ENCODE data around the gene SCARB1. TPM values are rescaled to one million over a fixed set of nuclear protein-coding genes. Genes with fewer than 3 reads are reported as not detected.

The SCARB1 gene
- total and polyA plus RNA-seq, 2 of the 13 experiments (the other 11 are each of a cell fraction or from before 2014, with no cell fraction given): 63.4 to 160 TPM

DNA sequence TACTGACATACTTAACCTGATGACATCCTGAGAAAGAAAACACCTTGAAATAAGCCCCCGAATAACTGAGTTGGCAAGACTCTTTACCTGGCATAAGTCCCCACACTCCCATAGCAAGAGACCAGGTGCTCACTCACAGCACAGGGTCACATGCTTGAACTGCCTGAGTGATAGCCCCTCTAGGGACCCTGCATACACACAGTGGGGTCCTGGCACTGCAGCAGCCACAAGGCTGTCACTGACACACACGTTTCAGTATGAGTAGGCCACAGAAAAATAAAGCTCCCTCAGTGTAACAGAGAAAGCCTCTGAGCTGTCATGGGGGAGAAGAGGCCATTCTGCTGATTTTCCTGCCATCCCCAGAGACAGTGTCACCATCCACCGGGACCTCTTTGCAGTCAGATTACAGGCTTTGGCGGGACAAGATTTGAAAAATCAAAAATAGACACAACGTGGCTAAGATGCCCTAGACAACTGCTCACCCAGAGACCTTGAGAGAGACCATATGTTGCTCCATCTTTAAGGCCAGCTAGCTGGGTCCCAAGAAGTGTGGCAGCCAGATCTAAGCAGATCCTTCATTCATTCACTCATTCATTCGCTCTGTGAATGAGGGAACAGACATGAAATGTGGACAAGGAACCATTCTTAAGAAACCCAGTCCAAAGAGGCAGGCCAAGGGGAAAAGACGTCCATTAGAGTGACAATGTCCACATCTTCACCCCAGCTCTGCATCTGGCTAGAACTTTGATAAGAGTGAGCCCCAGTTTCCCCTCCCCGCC is 1.6 kb downstream of the SCARB1 start:
- H3K27me3 ChIP-seq (ENCODE audit: control insufficient read depth in 1 of 2, insufficient read depth in 2 of 2, low read length in 2 of 2): no peaks in the 10 kb centered on the region; a peak in 1 of 5 replicates
- H3K4me2 ChIP-seq (ENCODE audit: low read depth, low read length): peak overlapping the region; percentile 92
- H2AFZ ChIP-seq (ENCODE audit: low read length): no peak overlapping the region
- no peak for FAIRE-seq
- H3K4me1 ChIP-seq (ENCODE audit: insufficient read depth, low read length): peaks cover 76% of the 10 kb centered on the region
- peaks cover 3% of the 10 kb centered on the region for H4K20me1 ChIP-seq (ENCODE audit: insufficient read depth, low read length)
- peak overlapping the region; percentile 89 for H3K9ac ChIP-seq (ENCODE audit: insufficient read depth, low read depth, low read length)
- no peak for ATAC-seq
- TF ChIP-seq, protein P1, sequence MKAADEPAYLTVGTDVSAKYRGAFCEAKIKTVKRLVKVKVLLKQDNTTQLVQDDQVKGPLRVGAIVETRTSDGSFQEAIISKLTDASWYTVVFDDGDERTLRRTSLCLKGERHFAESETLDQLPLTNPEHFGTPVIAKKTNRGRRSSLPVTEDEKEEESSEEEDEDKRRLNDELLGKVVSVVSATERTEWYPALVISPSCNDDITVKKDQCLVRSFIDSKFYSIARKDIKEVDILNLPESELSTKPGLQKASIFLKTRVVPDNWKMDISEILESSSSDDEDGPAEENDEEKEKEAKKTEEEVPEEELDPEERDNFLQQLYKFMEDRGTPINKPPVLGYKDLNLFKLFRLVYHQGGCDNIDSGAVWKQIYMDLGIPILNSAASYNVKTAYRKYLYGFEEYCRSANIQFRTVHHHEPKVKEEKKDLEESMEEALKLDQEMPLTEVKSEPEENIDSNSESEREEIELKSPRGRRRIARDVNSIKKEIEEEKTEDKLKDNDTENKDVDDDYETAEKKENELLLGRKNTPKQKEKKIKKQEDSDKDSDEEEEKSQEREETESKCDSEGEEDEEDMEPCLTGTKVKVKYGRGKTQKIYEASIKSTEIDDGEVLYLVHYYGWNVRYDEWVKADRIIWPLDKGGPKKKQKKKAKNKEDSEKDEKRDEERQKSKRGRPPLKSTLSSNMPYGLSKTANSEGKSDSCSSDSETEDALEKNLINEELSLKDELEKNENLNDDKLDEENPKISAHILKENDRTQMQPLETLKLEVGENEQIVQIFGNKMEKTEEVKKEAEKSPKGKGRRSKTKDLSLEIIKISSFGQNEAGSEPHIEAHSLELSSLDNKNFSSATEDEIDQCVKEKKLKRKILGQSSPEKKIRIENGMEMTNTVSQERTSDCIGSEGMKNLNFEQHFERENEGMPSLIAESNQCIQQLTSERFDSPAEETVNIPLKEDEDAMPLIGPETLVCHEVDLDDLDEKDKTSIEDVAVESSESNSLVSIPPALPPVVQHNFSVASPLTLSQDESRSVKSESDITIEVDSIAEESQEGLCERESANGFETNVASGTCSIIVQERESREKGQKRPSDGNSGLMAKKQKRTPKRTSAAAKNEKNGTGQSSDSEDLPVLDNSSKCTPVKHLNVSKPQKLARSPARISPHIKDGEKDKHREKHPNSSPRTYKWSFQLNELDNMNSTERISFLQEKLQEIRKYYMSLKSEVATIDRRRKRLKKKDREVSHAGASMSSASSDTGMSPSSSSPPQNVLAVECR (CRISPR knock-in tag; IDR thresholded peaks at IDR 0.05; ENCODE audit: borderline replicate concordance): peak; percentile 5; the same call in 1 of the 2 replicates
- TF ChIP-seq KLF16 (CRISPR knock-in tag; IDR thresholded peaks at IDR 0.05) (no peak), ZNF24 (IDR thresholded peaks at IDR 0.05) (peak; percentile 77; the same call in 1 of the 2 replicates), ZNF546 (CRISPR knock-in tag; conservative IDR thresholded peaks at IDR 0.05) (no peak), TBX2 (CRISPR knock-in tag; IDR thresholded peaks at IDR 0.05; ENCODE audit: borderline replicate concordance) (0 out of 2 replicates have a peak, but pooled peaks have one; percentile 4), PITX1 (CRISPR knock-in tag; IDR thresholded peaks at IDR 0.05) (0 out of 2 replicates have a peak, but pooled peaks have one; percentile 2), TGIF2 (CRISPR knock-in tag; IDR thresholded peaks at IDR 0.05) (0 out of 2 replicates have a peak, but pooled peaks have one; percentile 10)
- H3K36me3 ChIP-seq (replicated peaks in 1 of 2; ENCODE audit: control insufficient read depth in 1 of 2, insufficient read depth in 2 of 2, low read length in 2 of 2): peaks cover 6 to 24% of the 10 kb centered on the region in 2 experiments
- TSS peak; percentile 49 for BruUV-seq (replicated peaks)
- peaks cover 60% of the 10 kb centered on the region for H3K79me2 ChIP-seq (ENCODE audit: insufficient read depth, low read length)
- intact Hi-C loops (cut with micrococcal nuclease; ENCODE audit: unreplicated experiment): loop anchor here (2.0 to 5.0 kb wide), 2 partner anchors 37 to 40 kb away; no protein-coding TSS in a partner anchor
- peak overlapping the region; percentile 72 for H3K27ac ChIP-seq (ENCODE audit: extremely low read length, insufficient read depth, low read length)
- WGBS (ENCODE audit: low lambda C conversion rate): 38% methylated on average over 8 of the region's 8 CpGs
- ChIA-PET POLR2A (interaction anchor here (0.9 to 3.3 kb wide), 11 partner anchors 8 to 88 kb away, joined by 3 to 16 read pairs (median 4); partner anchors contain the start of gene UBC), CTCF (ENCODE audit: low intra/inter-chr PET ratio, low total read pairs) (interaction anchor here (2.9 kb wide), 1 partner anchor 37 kb away, joined by 18 read pairs; no protein-coding TSS in a partner anchor)
- H3K4me3 ChIP-seq (replicated peaks in 1 of 3; ENCODE audit: insufficient read depth in 1 of 3, low read depth in 2 of 3, low read length in 3 of 3): peak overlapping the region; percentile 76 to 94 (median 85)
- in situ Hi-C loops (cut with HindIII; ENCODE audit: extremely low pct_ligation_motif_present, low pct_unique_long_range_greater_than_20kb): no loop called here
- no peaks in the 10 kb centered on the region for H3K9me3 ChIP-seq (ENCODE audit: low read length)
- no peak for DNase-seq (ENCODE audit: low spot score)
